Ectodermal cell (in vitro differentiated cells): ENCODE data around the gene FCN1.

Experiments
- H3K27ac ChIP-seq: 2 replicates; pipeline ENCODE4 v1.7.0; 2013; ENCODE audit warnings: mild to moderate bottlenecking, low read depth, low read length; ENCODE audit not compliant: insufficient read depth, poor library complexity, severe bottlenecking
- H3K27me3 ChIP-seq: 2 replicates; pipeline ENCODE4 v1.7.0; 2013; ENCODE audit warnings: mild to moderate bottlenecking, low read length; ENCODE audit not compliant: insufficient read depth, control insufficient read depth, poor library complexity, severe bottlenecking
- H3K36me3 ChIP-seq: one replicate; pipeline ENCODE4 v1.7.0; 2013; ENCODE audit warnings: low read length; ENCODE audit not compliant: control insufficient read depth, insufficient read depth
- H3K4me1 ChIP-seq: one replicate; pipeline ENCODE4 v1.7.0; 2013; ENCODE audit warnings: low read length; ENCODE audit not compliant: control insufficient read depth, insufficient read depth
- H3K4me3 ChIP-seq: 2 replicates; pipeline ENCODE4 v1.7.0; 2013; ENCODE audit warnings: low read depth, low read length, control low read depth; ENCODE audit not compliant: insufficient read depth
- H3K9me3 ChIP-seq: 2 replicates; pipeline ENCODE4 v1.7.0; 2013; ENCODE audit warnings: mild to moderate bottlenecking, low read length, moderate library complexity; ENCODE audit not compliant: control insufficient read depth
- WGBS, 2 experiments: methylation state at CpG; one replicate each; pipeline ENCODE4 v1.1.7; 2013; ENCODE audit warnings: missing lambda C conversion rate in 2 of 2; 5-methylcytosine and 5-hydroxymethylcytosine counted together

The FCN1 gene

DNA sequence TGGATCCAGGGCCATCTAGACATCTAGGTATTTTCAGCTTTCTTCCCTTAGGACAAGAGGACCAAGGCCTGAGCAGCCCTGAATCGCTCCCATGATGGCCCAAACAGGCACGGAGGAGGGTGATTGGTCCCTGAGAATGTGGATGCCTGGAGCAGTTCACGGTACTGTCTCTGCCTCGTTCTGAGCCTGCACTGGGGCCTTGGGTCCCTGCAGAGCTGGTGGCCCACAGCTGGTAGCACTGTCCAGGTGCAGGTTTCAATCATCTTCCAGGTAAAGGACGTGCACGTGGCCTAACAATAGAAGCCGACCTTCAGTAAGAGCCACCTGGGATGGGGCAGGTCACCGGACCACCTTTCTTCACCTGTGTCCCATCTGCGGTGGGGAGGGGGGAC lies 19.4 kb upstream of the FCN1 start:
- Histone ChIP-seq H3K27me3 (no peaks in the 10 kb centered on the region), H3K27ac (no peak overlapping the region), H3K4me1 (peaks cover 51% of the 10 kb centered on the region), H3K4me3 (no peak overlapping the region), H3K36me3 (no peaks in the 10 kb centered on the region), H3K9me3 (no peaks in the 10 kb centered on the region)
- WGBS, 2 experiments, result 82 to 83% methylated on average over 9 of the region's 9 CpGs

DNA sequence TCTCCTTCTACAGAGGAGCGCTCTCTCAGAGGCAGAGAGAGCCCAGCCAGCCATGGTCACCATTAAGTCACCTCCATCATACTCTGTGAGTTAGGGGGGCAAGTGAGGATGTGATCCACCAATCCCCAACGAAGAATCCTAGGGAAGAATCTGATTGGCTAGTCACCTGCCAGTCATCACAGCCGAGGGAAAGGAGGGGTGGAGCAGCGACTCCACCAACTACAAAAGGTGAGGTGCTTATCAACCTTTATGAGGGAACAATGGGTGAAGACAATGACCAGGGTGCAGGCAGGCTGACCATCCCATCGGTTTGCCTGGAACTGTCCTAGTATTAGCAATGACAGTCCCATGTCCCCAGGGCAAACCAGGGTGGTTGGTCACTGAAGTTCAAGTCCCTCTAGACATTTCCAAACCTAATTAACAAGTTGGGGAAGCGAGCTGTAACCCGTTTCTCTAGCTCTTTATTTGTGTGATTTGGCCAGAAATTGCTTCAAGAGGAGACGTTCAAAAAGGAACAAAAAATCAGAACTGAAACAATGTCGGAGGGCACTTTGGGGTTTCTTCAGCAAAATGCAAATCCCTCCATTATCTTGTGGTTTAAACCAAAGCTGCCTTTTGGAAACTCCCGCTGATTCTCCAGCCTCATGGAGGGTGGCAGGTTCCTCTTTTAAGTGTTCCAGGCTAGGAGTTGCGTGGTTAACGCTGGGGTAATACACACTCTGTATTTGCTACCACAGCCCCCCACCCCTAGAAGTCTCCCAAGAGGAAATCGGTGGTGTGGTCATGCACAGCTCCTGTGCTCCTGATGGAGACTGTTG lies 18.8 kb upstream of the FCN1 start:
- H3K27ac ChIP-seq, result no peak overlapping the region
- WGBS, 2 experiments, result 85 to 91% methylated on average over 12 to 13 of the region's 13 CpGs
- H3K4me1 ChIP-seq, result peaks cover 47% of the 10 kb centered on the region
- no peaks in the 10 kb centered on the region for H3K36me3 ChIP-seq
- H3K4me3 ChIP-seq, result no peak overlapping the region
- no peaks in the 10 kb centered on the region for H3K9me3 ChIP-seq
- H3K27me3 ChIP-seq, result no peaks in the 10 kb centered on the region

DNA sequence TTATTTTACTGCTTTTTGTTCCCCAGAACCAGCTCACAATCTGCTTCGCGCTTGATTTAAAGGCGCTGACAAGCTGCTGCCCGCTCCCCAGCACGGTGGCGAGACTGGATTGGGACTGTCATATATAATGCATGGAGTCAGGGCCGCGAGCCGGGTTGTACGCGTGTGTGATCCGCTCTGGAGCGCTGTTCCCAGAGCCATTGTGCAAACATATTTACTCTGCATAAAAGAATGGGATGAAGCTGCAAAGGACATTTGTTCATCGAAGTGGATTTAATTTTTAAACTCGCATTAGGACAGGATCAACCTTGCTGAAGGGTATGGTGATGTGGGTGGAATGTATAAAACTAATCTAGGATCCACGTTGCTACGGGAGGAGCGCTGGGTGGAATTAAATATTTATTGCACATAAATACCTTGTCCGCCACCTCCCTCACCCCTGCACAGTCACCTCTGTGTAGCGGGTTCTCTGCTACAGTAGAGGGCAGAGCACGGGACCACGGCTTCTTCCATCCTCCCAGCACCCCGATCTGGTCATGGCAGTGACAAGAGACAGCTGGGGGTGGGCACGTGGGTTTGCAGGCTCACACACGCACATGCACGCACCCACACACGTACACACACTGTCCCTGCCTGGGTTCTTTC lies 18.1 kb upstream of the FCN1 start:
- WGBS, 2 experiments, result 89 to 93% methylated on average over 24 to 27 of the region's 27 CpGs
- no peak overlapping the region for H3K4me3 ChIP-seq
- H3K36me3 ChIP-seq, result no peaks in the 10 kb centered on the region
- H3K27me3 ChIP-seq, result no peaks in the 10 kb centered on the region
- no peaks in the 10 kb centered on the region for H3K9me3 ChIP-seq
- peaks cover 47% of the 10 kb centered on the region for H3K4me1 ChIP-seq
- peak overlapping the region; percentile 80 for H3K27ac ChIP-seq

DNA sequence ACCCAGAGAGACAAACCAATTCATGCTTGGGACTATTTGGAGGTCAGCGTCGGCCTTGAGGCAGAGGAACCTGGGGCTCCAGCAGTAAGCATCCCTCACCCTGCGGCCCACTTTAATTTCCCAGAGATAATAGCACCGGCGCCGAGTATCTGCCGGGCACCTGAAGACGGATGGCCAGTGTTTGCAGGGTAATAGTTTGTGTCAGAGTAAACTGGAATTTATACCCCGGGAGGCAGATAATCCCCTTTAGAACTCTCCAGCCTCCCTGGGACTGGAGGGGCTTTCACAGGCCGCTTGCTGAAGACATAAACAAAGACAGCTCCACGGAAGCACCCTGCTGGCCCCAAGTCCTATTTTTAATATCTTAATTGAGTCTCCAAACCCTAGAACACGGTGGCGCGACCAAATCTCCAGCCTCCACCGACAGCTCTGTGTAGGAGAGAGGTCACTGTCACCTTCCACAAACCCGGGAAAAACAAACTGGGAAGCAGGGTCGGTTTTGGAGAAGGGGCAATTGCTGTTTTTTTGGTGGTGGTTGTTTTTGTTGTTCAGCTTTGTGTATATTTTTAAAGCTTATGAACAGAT lies 17.4 kb upstream of the FCN1 start:
- H3K27me3 ChIP-seq, result no peaks in the 10 kb centered on the region
- H3K4me1 ChIP-seq, result peaks cover 44% of the 10 kb centered on the region
- 31 to 38% methylated on average over 17 of the region's 17 CpGs for WGBS, 2 experiments
- no peaks in the 10 kb centered on the region for H3K36me3 ChIP-seq
- peak overlapping the region; percentile 80 for H3K27ac ChIP-seq
- H3K9me3 ChIP-seq, result no peaks in the 10 kb centered on the region
- H3K4me3 ChIP-seq, result no peak overlapping the region

DNA sequence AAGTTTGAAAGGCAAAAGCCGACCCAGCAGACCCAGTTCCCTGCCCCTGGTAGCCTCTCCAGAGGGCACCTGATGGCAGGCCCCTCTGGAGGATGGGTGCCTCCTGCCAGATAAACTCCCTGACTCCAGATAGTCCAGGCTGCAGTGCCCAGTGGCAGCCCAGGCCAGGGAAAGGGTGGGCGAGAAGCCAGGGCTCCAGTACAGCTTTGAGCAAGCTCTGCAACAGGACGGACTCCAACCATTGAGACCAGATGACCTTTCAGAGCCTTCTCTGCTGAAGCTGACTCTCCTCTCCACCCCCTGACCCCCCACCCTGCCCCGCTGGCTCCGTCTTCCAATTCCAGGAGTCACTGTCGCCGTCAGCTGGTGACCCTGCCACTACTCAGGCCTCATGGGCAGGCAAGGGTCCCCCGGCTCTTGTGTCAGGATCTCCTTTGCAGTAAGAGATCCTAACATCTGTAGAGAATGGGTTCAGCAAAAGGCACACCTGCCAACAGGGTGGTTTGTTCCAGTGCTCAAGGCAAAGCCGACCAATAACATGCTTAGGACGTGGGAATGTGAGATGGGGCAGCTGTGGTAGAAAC lies 15.5 kb upstream of the FCN1 start:
- Histone ChIP-seq H3K4me3 (no peak overlapping the region), H3K27me3 (no peaks in the 10 kb centered on the region), H3K27ac (no peak overlapping the region), H3K9me3 (no peaks in the 10 kb centered on the region), H3K36me3 (no peaks in the 10 kb centered on the region), H3K4me1 (peaks cover 40% of the 10 kb centered on the region)
- WGBS, 2 experiments, result 93 to 94% methylated on average over 10 of the region's 10 CpGs

DNA sequence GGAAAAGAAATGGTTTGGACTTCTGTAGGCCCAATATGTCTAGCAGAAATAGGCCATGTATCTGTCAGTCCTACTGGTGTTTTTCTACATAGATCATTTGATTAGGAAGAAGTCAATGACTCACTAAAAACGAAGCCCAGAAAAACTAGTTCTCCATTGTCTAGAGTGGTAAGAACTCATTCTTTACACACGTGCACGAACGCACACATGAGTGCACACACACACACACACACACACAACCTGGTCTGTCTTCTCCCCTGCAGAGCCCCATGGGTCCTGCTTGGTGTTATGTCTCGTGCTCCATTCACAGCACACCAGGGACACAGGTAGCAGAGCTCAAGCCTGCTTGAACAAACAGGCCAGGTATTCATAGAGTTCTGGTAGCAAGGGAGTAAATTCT lies 14.9 kb upstream of the FCN1 start:
- H3K27me3 ChIP-seq, result no peaks in the 10 kb centered on the region
- H3K9me3 ChIP-seq, result no peaks in the 10 kb centered on the region
- H3K4me3 ChIP-seq, result no peak overlapping the region
- peaks cover 34% of the 10 kb centered on the region for H3K4me1 ChIP-seq
- 91 to 94% methylated on average over 5 of the region's 5 CpGs for WGBS, 2 experiments
- H3K27ac ChIP-seq, result no peak overlapping the region
- H3K36me3 ChIP-seq, result no peaks in the 10 kb centered on the region

DNA sequence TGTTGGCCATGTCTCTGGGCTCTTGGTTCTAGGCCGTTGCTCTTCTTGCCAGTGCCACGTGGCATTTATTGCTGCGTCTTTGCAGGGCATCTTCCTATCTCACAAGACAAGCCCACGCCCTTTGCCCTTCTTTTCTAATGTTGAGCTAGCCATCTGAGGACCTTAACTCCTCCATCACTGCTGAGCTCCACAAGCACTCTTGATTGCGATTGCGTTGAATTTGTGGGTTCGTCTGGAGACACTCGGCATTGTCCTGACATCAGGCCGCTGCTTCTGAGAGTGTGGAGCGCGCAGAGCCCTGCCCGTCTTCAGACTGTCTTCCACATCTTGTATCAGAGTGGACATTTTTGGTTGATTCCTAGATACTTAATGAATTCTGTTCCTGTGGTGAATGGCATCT lies 14.5 kb upstream of the FCN1 start:
- no peaks in the 10 kb centered on the region for H3K36me3 ChIP-seq
- H3K27ac ChIP-seq, result no peak overlapping the region
- no peaks in the 10 kb centered on the region for H3K9me3 ChIP-seq
- H3K27me3 ChIP-seq, result no peaks in the 10 kb centered on the region
- H3K4me3 ChIP-seq, result no peak overlapping the region
- peaks cover 30% of the 10 kb centered on the region for H3K4me1 ChIP-seq
- WGBS, 2 experiments, result 97% methylated on average over 12 of the region's 12 CpGs

DNA sequence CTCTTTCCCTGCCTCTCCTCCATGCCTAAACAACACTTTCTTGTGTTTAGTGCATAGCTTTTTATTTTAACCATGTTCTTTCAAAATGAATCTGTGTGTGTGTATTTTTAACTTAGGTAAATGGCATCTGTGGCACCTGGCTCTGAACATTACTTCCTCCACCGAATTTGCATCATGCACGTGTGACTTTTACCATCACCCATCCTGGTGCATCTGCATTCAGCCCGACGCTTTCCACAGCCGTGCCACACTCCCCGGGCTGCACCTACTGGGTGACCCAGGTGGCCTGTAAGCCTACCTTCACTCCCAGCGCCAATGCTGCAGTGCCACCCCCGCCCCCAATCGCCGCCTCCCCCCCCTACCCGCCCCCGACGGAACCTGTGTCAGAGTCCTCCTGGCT lies 12.7 kb upstream of the FCN1 start:
- Histone ChIP-seq H3K36me3 (no peaks in the 10 kb centered on the region), H3K27ac (no peak overlapping the region), H3K4me3 (no peak overlapping the region), H3K9me3 (no peaks in the 10 kb centered on the region), H3K4me1 (peaks cover 15% of the 10 kb centered on the region), H3K27me3 (no peaks in the 10 kb centered on the region)
- 92% methylated on average over 10 to 13 of the region's 13 CpGs for WGBS, 2 experiments

DNA sequence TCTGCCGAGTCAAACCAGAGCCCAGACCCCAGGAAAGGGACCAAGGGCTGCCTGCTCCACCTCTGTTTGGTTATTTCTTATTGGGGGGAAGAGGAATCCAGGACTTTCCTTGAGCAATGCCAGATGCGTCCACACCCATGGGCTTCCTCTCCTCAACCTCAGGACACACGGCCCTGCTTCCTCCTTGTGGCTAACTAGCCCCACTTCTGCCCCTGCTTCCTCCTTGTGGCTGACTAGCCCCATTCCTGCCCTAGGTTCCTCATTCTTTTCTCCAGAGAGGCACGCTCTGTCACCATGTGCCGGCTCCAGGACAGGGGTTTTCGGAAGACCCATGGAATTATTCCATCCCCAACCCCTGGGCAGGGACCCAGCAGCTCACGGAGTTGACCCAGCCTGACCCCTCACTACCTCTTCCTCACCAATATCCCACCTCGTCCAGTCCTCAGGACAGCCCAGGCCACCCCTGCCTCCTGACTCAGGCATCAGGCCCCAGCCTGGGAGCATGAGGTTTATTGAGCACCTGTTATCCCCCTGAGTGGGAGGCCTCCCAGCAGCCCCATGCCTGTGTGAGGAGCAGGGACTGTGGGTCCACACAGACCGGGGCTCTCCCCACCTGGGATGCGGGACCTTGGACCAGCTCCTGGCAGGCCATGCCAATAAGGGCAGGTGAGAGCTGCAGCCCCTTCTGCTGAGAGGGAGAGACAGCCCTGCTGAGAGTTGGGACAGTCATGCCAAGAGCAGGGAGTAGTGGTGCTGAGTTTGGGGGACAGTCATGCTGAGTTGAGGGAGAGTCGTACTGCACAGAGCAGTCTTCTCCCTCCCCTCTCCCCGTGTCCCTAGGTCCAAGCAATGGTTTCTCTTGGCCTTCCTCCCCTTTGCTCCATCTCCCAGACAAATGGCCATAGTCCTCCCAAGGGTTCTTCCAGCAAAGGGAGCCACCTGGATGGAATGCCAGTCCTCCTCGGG lies 11.8 kb upstream of the FCN1 start:
- Histone ChIP-seq H3K4me1 (peaks cover 6% of the 10 kb centered on the region), H3K27me3 (no peaks in the 10 kb centered on the region), H3K9me3 (no peaks in the 10 kb centered on the region), H3K36me3 (no peaks in the 10 kb centered on the region), H3K4me3 (no peak overlapping the region), H3K27ac (no peak overlapping the region)
- WGBS, 2 experiments, result 93% methylated on average over 13 of the region's 13 CpGs
